SK-N-MC (cell line): Measurements from ENCODE around the gene CBFA2T2.
"Not testable (repeated sequence)": the region's sequence is repeated elsewhere in the genome, so short reads cannot be mapped to it uniquely, and the experiment has no call there.

Experiments used
- DNase-seq: peaks from one replicate; pipeline ENCODE4 v3.0.0-alpha.2; 2011; ENCODE audit warnings: low read depth, low spot score
- H3K27ac ChIP-seq: fragments of 200-600 bp; sonication (generic); 2 replicates; pipeline ENCODE4 v1.5.1; 2016; ENCODE audit warnings: mixed run types
- H3K36me3 ChIP-seq: fragments of 200-600 bp; sonication (generic); 2 replicates; pipeline ENCODE4 v1.6.1; 2017; ENCODE audit warnings: antibody characterized with exemption, low read length, mixed read lengths; ENCODE audit not compliant: insufficient read depth
- H3K4me3 ChIP-seq: fragments of 200-600 bp; sonication (generic); 2 replicates; pipeline ENCODE4 v1.5.1; 2016
- H3K9ac ChIP-seq: fragments of 200-600 bp; sonication (generic); 2 replicates; pipeline ENCODE4 v1.8.0; 2017; ENCODE audit warnings: mixed run types, mixed read lengths; ENCODE audit not compliant: insufficient read length
- H3K9me3 ChIP-seq: fragments of 200-600 bp; sonication (generic); 2 replicates; pipeline ENCODE4 v1.6.1; 2017; ENCODE audit warnings: low read depth, mild to moderate bottlenecking, antibody characterized with exemption, low read length, moderate library complexity, mixed read lengths
- EZH2 ChIP-seq: fragments of 200-600 bp; sonication (generic); IDR thresholded peaks from one replicate; pipeline ENCODE4 v1.6.1; 2017; ENCODE audit warnings: antibody characterized with exemption
- FOXP2 ChIP-seq: optimal IDR thresholded peaks from 2 replicates; pipeline ENCODE3; 2011; ENCODE audit warnings: mild to moderate bottlenecking, moderate library complexity; ENCODE audit not compliant: insufficient read depth; ENCODE audit errors: extremely low read length, control extremely low read depth
- POLR2AphosphoS5 ChIP-seq: IDR thresholded peaks from 2 replicates; pipeline ENCODE4 v1.6.1; 2012; ENCODE audit warnings: mild to moderate bottlenecking, low read depth, low read length, borderline replicate concordance

Gene CBFA2T2

DNA sequence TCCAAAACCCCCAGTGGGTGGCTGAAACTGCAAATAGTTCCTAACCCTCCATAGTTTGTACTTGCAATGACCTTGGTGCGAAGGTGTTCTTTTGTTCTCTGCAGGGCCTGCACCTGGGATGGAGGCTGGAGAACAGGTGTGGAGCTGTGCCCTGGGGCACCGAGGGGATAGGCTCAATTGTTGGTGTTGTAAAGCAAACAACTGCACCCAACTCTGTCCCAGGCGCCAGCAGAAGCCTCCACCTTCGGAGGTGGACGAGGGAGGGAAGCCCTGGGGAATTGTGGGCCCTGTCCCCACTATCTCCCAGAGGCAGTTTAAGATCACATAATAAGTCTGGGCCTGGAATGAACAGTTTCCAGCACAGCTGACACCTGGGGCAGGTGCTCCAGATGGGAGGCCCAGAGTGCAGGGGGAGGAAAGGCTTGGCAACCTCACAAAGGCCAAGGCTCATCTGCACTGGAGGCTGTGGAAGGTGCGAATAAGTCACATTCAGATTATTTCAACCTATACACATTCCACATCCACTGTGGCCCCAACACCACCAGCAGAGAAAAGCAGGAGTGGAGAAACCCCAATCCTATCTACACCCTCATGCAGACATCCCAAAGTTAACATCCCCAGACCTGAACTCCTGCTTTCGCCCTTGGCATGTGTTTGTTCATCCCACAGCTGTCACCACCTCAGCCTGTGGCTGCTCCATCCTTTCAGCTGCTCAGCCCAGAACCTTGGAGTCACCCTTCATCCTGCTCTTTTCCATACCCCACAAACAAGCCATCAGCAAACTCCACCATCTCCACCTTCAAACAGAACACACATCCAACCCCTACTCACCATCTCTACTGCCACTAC, 12.3 kb upstream of the CBFA2T2 start:
- no peak overlapping the region for H3K27ac ChIP-seq
- TF ChIP-seq EZH2: no peak
- no peak for TF ChIP-seq FOXP2
- TF ChIP-seq POLR2AphosphoS5: no peak
- H3K36me3 ChIP-seq: no peaks in the 10 kb centered on the region
- no peaks in the 10 kb centered on the region for H3K9me3 ChIP-seq
- DNase-seq: no peak
- H3K9ac ChIP-seq: no peak overlapping the region
- no peak overlapping the region for H3K4me3 ChIP-seq

DNA sequence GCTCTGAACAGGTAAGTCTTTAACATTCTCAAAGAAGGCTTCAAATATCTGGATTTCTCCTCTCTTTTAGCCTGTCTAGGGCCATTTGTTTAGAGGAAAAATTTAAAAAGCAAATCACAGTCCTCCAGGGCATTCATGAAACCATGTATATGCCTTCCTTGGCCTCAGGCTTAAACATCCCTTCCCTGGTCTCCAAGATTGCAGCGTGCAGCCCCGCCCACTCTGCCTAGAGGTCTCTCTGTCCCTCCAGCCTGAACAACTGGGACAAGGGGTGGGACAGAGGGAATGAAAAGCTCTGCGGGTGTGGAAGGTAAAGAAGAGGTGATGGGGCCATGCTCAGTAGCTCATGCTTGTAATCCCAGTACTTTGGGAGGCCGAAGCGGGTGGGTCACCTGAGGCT, 9.8 kb upstream of the CBFA2T2 start:
- Histone ChIP-seq H3K9me3 (no peaks in the 10 kb centered on the region), H3K9ac (no peak overlapping the region), H3K27ac (no peak overlapping the region)

DNA sequence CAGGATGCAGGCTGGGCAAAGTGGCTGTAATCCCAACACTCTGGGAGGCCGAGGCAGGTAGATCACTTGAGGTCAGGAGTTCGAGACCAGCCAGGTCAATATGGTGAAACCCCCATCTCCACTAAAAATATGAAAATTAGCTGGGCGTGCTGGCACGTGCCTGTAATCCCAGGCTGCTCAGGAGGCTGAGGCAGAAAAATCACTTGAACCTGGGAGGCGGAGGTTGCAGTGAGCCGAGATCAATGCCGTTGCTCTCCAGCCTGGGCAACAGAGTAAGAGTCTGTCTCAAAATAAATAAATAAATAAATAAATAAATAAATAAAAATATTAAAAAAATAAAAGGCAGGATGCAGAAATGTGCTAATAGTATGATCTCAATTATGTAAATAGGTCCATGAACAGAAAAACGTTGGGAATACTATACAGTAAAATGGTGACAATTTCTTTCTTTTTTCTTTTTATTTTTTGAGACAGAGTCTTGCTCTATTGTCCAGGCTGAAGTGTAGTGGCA, 8.4 kb upstream of the CBFA2T2 start:
- no peak overlapping the region for H3K27ac ChIP-seq
- H3K9ac ChIP-seq: no peak overlapping the region
- no peaks in the 10 kb centered on the region for H3K36me3 ChIP-seq
- no peak overlapping the region for H3K4me3 ChIP-seq
- no peak for DNase-seq
- no peak for TF ChIP-seq FOXP2
- TF ChIP-seq POLR2AphosphoS5: no peak
- no peak for TF ChIP-seq EZH2
- H3K9me3 ChIP-seq: no peaks in the 10 kb centered on the region

More for the DNA sequence above, 9.8 kb upstream of the CBFA2T2 start:
- no peak for TF ChIP-seq POLR2AphosphoS5
- no peak for TF ChIP-seq EZH2
- DNase-seq: no peak
- Histone ChIP-seq H3K4me3 (no peak overlapping the region), H3K36me3 (no peaks in the 10 kb centered on the region)

DNA sequence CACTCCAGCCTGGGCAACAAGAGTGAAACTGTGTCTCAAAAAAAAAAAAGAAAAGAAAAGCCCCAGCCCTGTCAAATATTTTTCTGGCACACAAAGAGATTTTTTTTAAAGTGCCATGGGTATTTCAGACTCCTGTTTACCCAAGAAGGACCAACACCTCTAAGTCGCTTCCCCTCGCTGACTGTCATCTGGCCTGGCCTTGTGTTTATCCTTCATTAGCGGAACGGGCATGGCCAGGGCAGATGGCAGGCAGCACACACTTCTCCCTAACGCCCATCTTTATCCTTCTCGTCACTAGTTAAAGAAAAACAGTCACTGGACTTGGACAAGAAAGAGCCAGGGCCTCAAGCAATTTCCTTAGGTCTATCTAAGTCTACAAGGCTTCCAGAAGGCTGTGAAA, 7.3 kb upstream of the CBFA2T2 start:
- no peak for TF ChIP-seq POLR2AphosphoS5
- no peak for TF ChIP-seq EZH2
- TF ChIP-seq FOXP2: no peak
- Histone ChIP-seq H3K9ac (no peak overlapping the region), H3K4me3 (no peak overlapping the region), H3K27ac (no peak overlapping the region), H3K36me3 (no peaks in the 10 kb centered on the region), H3K9me3 (no peaks in the 10 kb centered on the region)
- DNase-seq: no peak

DNA sequence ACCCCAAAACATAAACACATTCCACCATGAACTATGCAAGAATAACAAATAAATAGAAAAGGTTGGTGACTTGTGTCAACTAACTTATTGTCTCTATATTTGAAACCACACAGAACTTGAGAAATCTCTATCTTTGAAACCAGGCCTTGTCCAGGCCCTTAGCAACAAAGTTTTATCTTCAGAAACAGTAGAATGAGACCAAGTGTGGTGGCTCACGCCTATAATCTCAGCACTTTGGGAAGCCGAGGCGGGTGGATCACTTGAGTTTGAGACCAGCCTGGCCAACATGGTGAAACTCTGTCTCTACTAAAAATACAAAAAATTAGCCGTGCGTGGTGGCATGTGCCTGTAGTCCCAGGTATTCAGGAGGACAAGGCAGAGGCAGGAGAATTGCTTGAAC, 6.7 kb upstream of the CBFA2T2 start:
- DNase-seq, H3K9ac ChIP-seq, H3K9me3 ChIP-seq, H3K4me3 ChIP-seq, H3K36me3 ChIP-seq, H3K27ac ChIP-seq: not testable (repeated sequence)

DNA sequence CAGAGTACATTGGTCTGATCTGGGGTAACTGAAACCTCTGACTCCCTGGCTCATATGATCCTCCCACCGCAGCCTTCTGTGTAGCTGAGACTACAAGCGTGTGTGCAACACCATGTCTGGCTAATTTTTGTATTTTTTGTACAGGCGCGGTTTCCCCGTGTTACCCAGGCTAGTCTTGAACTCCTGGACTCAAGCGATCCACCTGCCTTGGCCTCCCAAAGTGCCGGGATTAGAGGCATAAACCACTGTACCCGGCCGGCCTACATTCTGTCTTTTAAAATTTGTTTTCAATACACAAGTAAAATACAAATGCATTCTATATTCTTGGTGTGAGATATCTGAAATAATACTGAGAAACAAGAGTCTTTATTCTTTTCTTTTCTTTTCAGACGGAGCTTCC, 1.7 kb upstream of the CBFA2T2 start:
- H3K4me3 ChIP-seq: no peak overlapping the region
- TF ChIP-seq FOXP2 (no peak), EZH2 (no peak), POLR2AphosphoS5 (no peak)
- no peak overlapping the region for H3K9ac ChIP-seq
- DNase-seq: no peak
- H3K36me3 ChIP-seq: no peaks in the 10 kb centered on the region
- no peak overlapping the region for H3K27ac ChIP-seq
- H3K9me3 ChIP-seq: no peaks in the 10 kb centered on the region

DNA sequence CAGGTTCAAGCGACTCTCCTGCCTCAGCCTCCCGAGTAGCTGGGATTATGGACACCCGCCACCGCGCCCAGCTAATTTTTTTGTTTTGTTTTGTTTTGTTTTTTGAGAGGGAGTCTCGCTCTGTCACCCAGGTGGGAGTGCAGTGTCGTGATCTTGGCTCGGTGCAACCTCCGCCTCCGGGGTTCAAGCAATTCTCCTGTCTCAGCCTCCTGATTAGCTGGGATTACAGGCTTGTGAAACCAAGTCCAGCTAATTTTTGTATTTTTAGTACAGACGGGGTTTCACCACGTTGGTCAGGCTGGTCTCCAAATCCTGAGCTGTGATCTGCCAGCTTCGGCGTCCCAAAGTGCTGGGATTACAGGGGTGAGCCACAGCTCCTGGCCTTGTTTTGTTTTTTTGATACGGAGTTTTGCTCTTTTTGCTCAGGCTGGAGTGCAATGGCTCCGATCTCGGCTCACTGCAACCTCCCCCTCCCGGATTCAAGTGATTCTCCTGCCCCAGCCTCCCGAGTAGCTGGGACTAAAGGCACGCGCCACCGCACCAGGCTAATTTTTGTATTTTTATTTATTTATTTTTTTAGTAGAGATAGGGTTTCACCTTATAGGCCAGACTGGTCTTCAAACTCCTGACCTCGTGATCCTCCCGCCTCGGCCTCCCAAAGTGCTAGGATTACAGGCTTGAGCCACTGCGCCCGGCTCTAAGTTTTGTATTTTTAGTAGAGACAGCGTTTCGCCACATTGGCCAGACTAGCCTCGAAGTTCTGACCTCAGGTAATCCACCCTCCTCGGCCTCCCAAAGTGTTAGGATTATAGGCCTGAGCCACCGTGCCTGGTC, 1.0 kb upstream of the CBFA2T2 start:
- not testable (repeated sequence) for H3K36me3 ChIP-seq, DNase-seq, H3K9me3 ChIP-seq
- Histone ChIP-seq H3K9ac (peak overlapping the region; percentile 91), H3K4me3 (peak overlapping the region; percentile 91), H3K27ac (peak overlapping the region; percentile 88; the same call in 1 of the 2 replicates)

DNA sequence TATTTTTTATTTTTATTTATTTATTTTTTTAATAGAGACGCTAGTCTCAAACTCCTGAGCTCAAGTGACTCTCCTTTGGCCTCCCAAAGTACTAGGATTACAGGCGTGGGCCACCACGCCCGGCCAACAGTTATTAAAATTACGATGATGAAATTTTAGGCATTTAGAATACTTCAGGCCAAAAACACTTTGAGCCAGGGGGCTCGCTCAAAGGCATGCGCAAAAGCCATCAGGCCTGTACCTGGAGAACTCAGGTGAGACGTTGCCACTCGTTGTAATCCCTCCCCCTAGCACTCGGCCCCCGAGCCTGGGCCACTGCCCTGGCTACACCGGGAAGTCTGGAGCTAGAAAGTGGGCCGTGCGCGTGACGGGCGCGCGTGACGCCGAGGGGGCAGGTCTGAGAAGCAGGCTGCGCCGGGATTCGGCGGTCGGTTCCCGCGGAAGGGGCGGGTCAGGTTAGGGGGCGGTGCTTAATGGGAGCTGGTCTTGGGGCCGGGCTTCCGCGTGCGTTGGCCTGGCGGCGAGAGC, 337 bp upstream of the CBFA2T2 start:
- Histone ChIP-seq H3K9ac (peak overlapping the region; percentile 91), H3K9me3 (no peaks in the 10 kb centered on the region), H3K36me3 (no peaks in the 10 kb centered on the region), H3K4me3 (peak overlapping the region; percentile 91), H3K27ac (peak overlapping the region; percentile 88)
- peak; percentile 95 for TF ChIP-seq POLR2AphosphoS5
- TF ChIP-seq EZH2: no peak
- peak; percentile 28 for TF ChIP-seq FOXP2
- peak; percentile 52 for DNase-seq
